ENCODE results near the gene PNLIPRP2.

Gene PNLIPRP2

GRCh38 chr10:116613471-116613870 lies 7.3 kb upstream of the PNLIPRP2 start:
- DNase-seq: no peak

- no peak for DNase-seq
Measured at GRCh38 chr10:116614796-116615195, 6.0 kb upstream of the PNLIPRP2 start.

GRCh38 chr10:116615199-116615776 lies 5.5 kb upstream of the PNLIPRP2 start:
- DNase-seq: no peak

GRCh38 chr10:116621476-116621875 lies 723 bp downstream of the PNLIPRP2 start:
- DNase-seq: no peak

- no peak for DNase-seq
Measured at GRCh38 chr10:116621934-116622655, 1.3 kb downstream of the PNLIPRP2 start.

- no peak for DNase-seq
Measured at GRCh38 chr10:116625845-116626244, 5.1 kb downstream of the PNLIPRP2 start.

GRCh38 chr10:116626815-116627214 lies 6.1 kb downstream of the PNLIPRP2 start:
- no peak for DNase-seq

- DNase-seq: no peak
Measured at GRCh38 chr10:116627386-116627933, 6.7 kb downstream of the PNLIPRP2 start.

GRCh38 chr10:116629340-116629739 lies 8.6 kb downstream of the PNLIPRP2 start:
- no peak for DNase-seq

GRCh38 chr10:116630020-116630419 lies 9.3 kb downstream of the PNLIPRP2 start:
- DNase-seq: no peak

GRCh38 chr10:116631871-116632295 lies 11.1 kb downstream of the PNLIPRP2 start:
- no peak for DNase-seq

GRCh38 chr10:116632596-116633215 lies 12.0 kb downstream of the PNLIPRP2 start:
- DNase-seq: no peak

- no peak for DNase-seq
Measured at GRCh38 chr10:116633216-116633600, 12.5 kb downstream of the PNLIPRP2 start.

GRCh38 chr10:116634126-116634975 lies 13.6 kb downstream of the PNLIPRP2 start:
- DNase-seq: no peak

- no peak for DNase-seq
Measured at GRCh38 chr10:116636385-116636784, 15.6 kb downstream of the PNLIPRP2 start.

GRCh38 chr10:116636976-116637375 lies 16.2 kb downstream of the PNLIPRP2 start:
- no peak for DNase-seq

GRCh38 chr10:116637830-116638229 lies 17.1 kb downstream of the PNLIPRP2 start:
- no peak for DNase-seq

GRCh38 chr10:116646502-116646901 lies 25.7 kb downstream of the PNLIPRP2 start:
- DNase-seq: no peak

- DNase-seq: no peak
Measured at GRCh38 chr10:116648903-116649302, 28.1 kb downstream of the PNLIPRP2 start.

- DNase-seq: no peak
Measured at GRCh38 chr10:116653885-116654284, 33.1 kb downstream of the PNLIPRP2 start.

- DNase-seq: no peak
Measured at GRCh38 chr10:116654816-116655215, 34.1 kb downstream of the PNLIPRP2 start.

GRCh38 chr10:116655568-116655967 lies 34.8 kb downstream of the PNLIPRP2 start:
- no peak for DNase-seq

GRCh38 chr10:116656044-116656443 lies 35.3 kb downstream of the PNLIPRP2 start:
- no peak for DNase-seq
